Natural killer cell (primary cell): Measurements from ENCODE around the gene CUX1. TPM values are rescaled to one million over a fixed set of nuclear protein-coding genes. Genes with fewer than 3 reads are reported as not detected.

Experiments
- ATAC-seq, 3 donors: fragments of 150-1000 bp in 2 of 3; fragments of 200-7000 bp in 1 of 3; cut with Tn5 transposase; 1 replicate in 1 of 3; 2 replicates in 2 of 3; pipeline ENCODE4 v1.10.0; 2021; ENCODE audit warnings: mild to moderate bottlenecking in 2 of 3, moderate library complexity in 2 of 3
- DNase-seq, 2 donors: peaks; one replicate each; pipeline versions ENCODE4 v3.0.0 to v3.0.0-alpha.2; 2013 to 2021; ENCODE audit warnings: mixed read lengths in 1 of 2
- H3K27ac ChIP-seq: one replicate; pipeline ENCODE4 v1.5.1; 2013; ENCODE audit warnings: mild to moderate bottlenecking, low read length
- H3K27me3 ChIP-seq: one replicate; pipeline ENCODE4 v1.6.1; 2013; ENCODE audit warnings: low read length; ENCODE audit not compliant: control insufficient read depth, insufficient read depth
- H3K36me3 ChIP-seq: one replicate; pipeline ENCODE4 v1.6.1; 2013; ENCODE audit warnings: low read length; ENCODE audit not compliant: control insufficient read depth, insufficient read depth
- H3K4me1 ChIP-seq: one replicate; pipeline ENCODE4 v1.6.1; 2013; ENCODE audit warnings: low read length; ENCODE audit not compliant: control insufficient read depth, insufficient read depth
- H3K4me3 ChIP-seq: one replicate; pipeline ENCODE4 v1.5.1; 2013; ENCODE audit warnings: low read length
- H3K9me3 ChIP-seq: one replicate; pipeline ENCODE4 v1.6.1; 2013; ENCODE audit warnings: low read length; ENCODE audit not compliant: control insufficient read depth, insufficient read depth
- H3K27ac Mint-ChIP-seq, 2 donors: one replicate each; pipeline ENCODE4 v1.8.0; 2022; ENCODE audit warnings: mild to moderate bottlenecking in 2 of 2, mixed read lengths in 2 of 2, moderate library complexity in 1 of 2
- H3K27me3 Mint-ChIP-seq, 2 donors: one replicate each; pipeline ENCODE4 v1.8.0; 2022; ENCODE audit warnings: low read depth in 2 of 2, mixed read lengths in 2 of 2
- H3K36me3 Mint-ChIP-seq: one replicate; pipeline ENCODE4 v1.8.0; 2022; ENCODE audit warnings: mixed read lengths
- H3K4me1 Mint-ChIP-seq, 2 donors: one replicate each; pipeline ENCODE4 v1.8.0; 2022; ENCODE audit warnings: mixed read lengths in 2 of 2
- H3K4me3 Mint-ChIP-seq: one replicate; pipeline ENCODE4 v1.8.0; 2022; ENCODE audit warnings: mild to moderate bottlenecking, moderate library complexity, mixed read lengths
- H3K9me3 Mint-ChIP-seq, 2 donors: one replicate each; pipeline ENCODE4 v1.8.0; 2022; ENCODE audit warnings: mixed read lengths in 2 of 2
- CTCF ChIP-seq: fragments of 200-600 bp; IDR thresholded peaks from one replicate; pipeline ENCODE4 v1.8.0; 2022; ENCODE audit warnings: antibody characterized with exemption
- WGBS: methylation state at CpG from one replicate; pipeline ENCODE4 v1.1.7; 2013; ENCODE audit warnings: missing lambda C conversion rate; ENCODE audit not compliant: insufficient coverage; 5-methylcytosine and 5-hydroxymethylcytosine counted together
- intact Hi-C: fragments of 100-400 bp; cut with micrococcal nuclease; formaldehyde crosslinking; loops from one replicate; pipeline ENCODE4 v1.14.2; 2022
- total RNA-seq, 4 donors: library from RNA; stranded (reverse); fragments of 120-200 nt in 1 of 4; gene quantifications; one replicate each; pipeline versions ENCODE4 v1.2.3 to v1.2.4, GENCODE V29; 2013 to 2022

The CUX1 gene
- total RNA-seq, 3 donors from 2014 or later (not counting 1 experiment from before 2014, with no cell fraction given), result 59.8 to 77.4 (median 73.6) TPM

GRCh38 chr7:102302025-102302424 lies 484.6 kb downstream of the CUX1 start:
- Mint-ChIP-seq H3K9me3 (no peaks in the 10 kb centered on the region), H3K4me3 (no peak overlapping the region), H3K27me3 (peaks cover 0 to 3% of the 10 kb centered on the region in 2 donors), H3K4me1 (peaks cover 0 to 5% of the 10 kb centered on the region in 2 donors), H3K27ac (no peak overlapping the region), H3K36me3 (no peaks in the 10 kb centered on the region)
- ATAC-seq (no peak), DNase-seq (no peak)
- H3K27me3 ChIP-seq, result no peaks in the 10 kb centered on the region
- H3K4me1 ChIP-seq, result peaks cover 39% of the 10 kb centered on the region
- 96% methylated on average over 6 of the region's 6 CpGs for WGBS
- intact Hi-C loops, result no loop called here
- no peaks in the 10 kb centered on the region for H3K9me3 ChIP-seq
- no peak overlapping the region for H3K27ac ChIP-seq
- H3K4me3 ChIP-seq, result no peak overlapping the region
- H3K36me3 ChIP-seq, result no peaks in the 10 kb centered on the region
- TF ChIP-seq CTCF, result no peak

GRCh38 chr7:102303669-102304422 lies 486.4 kb downstream of the CUX1 start:
- peak in 2 of 3 donors; percentile 25 to 42 for ATAC-seq
- 77% methylated on average over 13 of the region's 13 CpGs for WGBS
- intact Hi-C loops, result no loop called here
- H3K27ac ChIP-seq, result no peak overlapping the region
- DNase-seq, result no peak
- no peaks in the 10 kb centered on the region for H3K27me3 ChIP-seq
- H3K4me1 ChIP-seq, result peaks cover 51% of the 10 kb centered on the region
- H3K36me3 Mint-ChIP-seq, result no peaks in the 10 kb centered on the region
- H3K9me3 Mint-ChIP-seq, result no peaks in the 10 kb centered on the region
- H3K4me3 Mint-ChIP-seq, result no peak overlapping the region
- peaks cover 0 to 3% of the 10 kb centered on the region in 2 donors for H3K27me3 Mint-ChIP-seq
- no peak overlapping the region for H3K4me3 ChIP-seq
- H3K9me3 ChIP-seq, result no peaks in the 10 kb centered on the region
- no peak for TF ChIP-seq CTCF
- H3K27ac Mint-ChIP-seq, result no peak overlapping the region
- peaks cover 0 to 5% of the 10 kb centered on the region in 2 donors for H3K4me1 Mint-ChIP-seq
- peaks cover 1% of the 10 kb centered on the region for H3K36me3 ChIP-seq

GRCh38 chr7:102304668-102305067 lies 487.2 kb downstream of the CUX1 start:
- H3K27ac Mint-ChIP-seq, result no peak overlapping the region
- peaks cover 0 to 5% of the 10 kb centered on the region in 2 donors for H3K4me1 Mint-ChIP-seq
- H3K4me3 Mint-ChIP-seq, result no peak overlapping the region
- no peak for ATAC-seq
- WGBS, result 95% methylated on average over 11 of the region's 11 CpGs
- H3K27me3 ChIP-seq, result no peaks in the 10 kb centered on the region
- no peak overlapping the region for H3K4me3 ChIP-seq
- no peaks in the 10 kb centered on the region for H3K36me3 Mint-ChIP-seq
- TF ChIP-seq CTCF, result no peak
- no peaks in the 10 kb centered on the region for H3K9me3 Mint-ChIP-seq
- DNase-seq, result no peak
- peaks cover 0 to 3% of the 10 kb centered on the region in 2 donors for H3K27me3 Mint-ChIP-seq
- no peaks in the 10 kb centered on the region for H3K9me3 ChIP-seq
- intact Hi-C loops, result no loop called here
- H3K4me1 ChIP-seq, result peaks cover 51% of the 10 kb centered on the region
- H3K27ac ChIP-seq, result no peak overlapping the region
- peaks cover 1% of the 10 kb centered on the region for H3K36me3 ChIP-seq
